Measurements from ENCODE around the gene SEMA3A.

SEMA3A gene

DNA sequence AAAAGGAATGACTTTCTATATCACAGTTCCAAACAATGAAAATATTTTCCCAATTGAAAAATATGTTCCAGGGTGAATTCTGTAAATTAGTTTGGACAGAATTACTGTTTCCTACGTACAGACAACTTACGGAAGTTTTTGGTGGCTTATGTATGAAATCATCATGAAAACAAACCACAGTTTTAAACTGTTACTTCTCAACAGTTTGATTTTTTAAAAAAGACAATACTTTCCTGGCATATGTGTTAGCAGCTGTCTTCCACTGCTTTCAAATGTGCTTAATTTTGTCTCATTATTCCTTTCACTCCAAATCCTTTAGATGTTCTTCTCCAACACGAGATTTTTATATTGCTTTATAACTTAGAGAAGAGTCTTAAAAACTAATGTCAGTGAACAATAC lies 56.2 kb downstream of the SEMA3A start:
- H3K27ac ChIP-seq (ENCODE audit: low read depth, low read length), result no peak overlapping the region
- peak overlapping the region; percentile 58 for H2AFZ ChIP-seq (ENCODE audit: low read length, unreplicated experiment)
- H3K79me2 ChIP-seq (ENCODE audit: control insufficient read depth, insufficient read depth, low read length, unreplicated experiment), result no peaks in the 10 kb centered on the region
- H3K4me3 ChIP-seq (ENCODE audit: low read depth, low read length), result peak overlapping the region; percentile 30
- peaks cover 12% of the 10 kb centered on the region for H3K4me1 ChIP-seq (ENCODE audit: control insufficient read depth, insufficient read depth, low read length, unreplicated experiment)
- no peaks in the 10 kb centered on the region for H3K36me3 ChIP-seq (ENCODE audit: insufficient read depth, low read length)
- H3K27me3 ChIP-seq (ENCODE audit: insufficient read depth, low read length), result no peaks in the 10 kb centered on the region

DNA sequence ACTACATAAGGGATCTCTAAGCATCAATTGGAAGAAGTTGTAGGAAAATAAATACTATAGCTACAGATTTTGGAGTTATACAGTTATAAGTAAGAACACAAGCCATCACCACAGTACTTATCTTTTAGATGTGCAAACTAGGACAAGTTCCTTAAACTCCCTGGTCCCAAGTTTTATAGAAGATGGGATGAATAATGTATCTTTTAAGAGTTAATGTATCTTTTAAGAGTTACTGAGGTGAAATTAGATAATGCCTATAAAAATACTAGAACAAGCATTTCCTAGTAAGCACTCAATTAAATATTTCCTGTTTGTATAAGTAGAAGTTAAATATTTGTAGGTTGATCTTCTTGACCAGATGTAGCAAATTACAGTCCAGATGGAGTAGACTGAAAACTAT lies 56.8 kb downstream of the SEMA3A start:
- peak overlapping the region; percentile 39 for H2AFZ ChIP-seq (ENCODE audit: low read length, unreplicated experiment)
- no peaks in the 10 kb centered on the region for H3K79me2 ChIP-seq (ENCODE audit: control insufficient read depth, insufficient read depth, low read length, unreplicated experiment)
- H3K4me1 ChIP-seq (ENCODE audit: control insufficient read depth, insufficient read depth, low read length, unreplicated experiment), result peaks cover 12% of the 10 kb centered on the region
- H3K27me3 ChIP-seq (ENCODE audit: insufficient read depth, low read length), result no peaks in the 10 kb centered on the region
- no peaks in the 10 kb centered on the region for H3K36me3 ChIP-seq (ENCODE audit: insufficient read depth, low read length)
- no peak overlapping the region for H3K27ac ChIP-seq (ENCODE audit: low read depth, low read length)
- H3K4me3 ChIP-seq (ENCODE audit: low read depth, low read length), result no peak overlapping the region

DNA sequence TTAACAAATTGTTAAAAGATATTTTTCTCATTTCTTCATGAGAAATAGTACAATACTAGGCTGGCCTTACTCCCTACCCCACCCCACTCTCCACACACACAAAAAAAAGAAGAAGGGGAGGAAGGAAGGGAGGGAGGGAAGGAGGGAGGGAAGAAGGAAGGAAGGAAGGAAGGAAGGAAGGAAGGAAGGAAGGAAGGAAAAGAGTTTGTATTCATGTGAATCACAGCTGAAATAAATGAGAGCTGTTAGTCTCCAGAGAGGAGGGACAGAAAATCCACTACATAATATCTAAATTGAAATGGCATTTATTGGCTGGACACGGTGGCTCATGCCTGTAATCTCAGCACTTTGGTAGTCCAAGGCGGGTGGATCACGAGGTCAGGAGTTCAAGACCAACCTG lies 57.8 kb downstream of the SEMA3A start:
- H3K36me3 ChIP-seq (ENCODE audit: insufficient read depth, low read length), result no peaks in the 10 kb centered on the region
- no peaks in the 10 kb centered on the region for H3K79me2 ChIP-seq (ENCODE audit: control insufficient read depth, insufficient read depth, low read length, unreplicated experiment)
- H3K4me3 ChIP-seq (ENCODE audit: low read depth, low read length), result no peak overlapping the region
- no peaks in the 10 kb centered on the region for H3K27me3 ChIP-seq (ENCODE audit: insufficient read depth, low read length)
- no peak overlapping the region for H3K27ac ChIP-seq (ENCODE audit: low read depth, low read length)
- no peak overlapping the region for H2AFZ ChIP-seq (ENCODE audit: low read length, unreplicated experiment)
- H3K4me1 ChIP-seq (ENCODE audit: control insufficient read depth, insufficient read depth, low read length, unreplicated experiment), result peaks cover 12% of the 10 kb centered on the region

DNA sequence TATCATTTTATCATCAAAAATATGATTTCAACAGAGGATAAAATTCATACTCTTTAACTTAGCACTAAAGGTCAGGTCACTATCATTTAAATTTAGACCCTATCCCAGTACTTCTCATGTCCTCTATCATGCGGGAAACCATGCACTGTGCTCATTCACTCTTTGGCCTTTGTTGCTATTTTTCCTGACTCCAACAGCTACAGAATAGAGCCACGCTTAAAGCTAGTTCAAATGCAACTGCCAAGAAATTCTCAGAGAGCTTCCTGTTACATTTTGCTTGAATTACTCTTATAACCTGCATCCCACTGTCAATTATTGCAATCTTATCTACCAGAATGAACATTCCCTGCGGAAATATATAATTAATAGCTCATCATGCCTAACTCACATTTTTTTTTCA lies 58.3 kb downstream of the SEMA3A start:
- Histone ChIP-seq H2AFZ (ENCODE audit: low read length, unreplicated experiment) (no peak overlapping the region), H3K4me3 (ENCODE audit: low read depth, low read length) (no peak overlapping the region), H3K4me1 (ENCODE audit: control insufficient read depth, insufficient read depth, low read length, unreplicated experiment) (peaks cover 12% of the 10 kb centered on the region), H3K27me3 (ENCODE audit: insufficient read depth, low read length) (no peaks in the 10 kb centered on the region), H3K36me3 (ENCODE audit: insufficient read depth, low read length) (no peaks in the 10 kb centered on the region), H3K27ac (ENCODE audit: low read depth, low read length) (no peak overlapping the region), H3K79me2 (ENCODE audit: control insufficient read depth, insufficient read depth, low read length, unreplicated experiment) (no peaks in the 10 kb centered on the region)

DNA sequence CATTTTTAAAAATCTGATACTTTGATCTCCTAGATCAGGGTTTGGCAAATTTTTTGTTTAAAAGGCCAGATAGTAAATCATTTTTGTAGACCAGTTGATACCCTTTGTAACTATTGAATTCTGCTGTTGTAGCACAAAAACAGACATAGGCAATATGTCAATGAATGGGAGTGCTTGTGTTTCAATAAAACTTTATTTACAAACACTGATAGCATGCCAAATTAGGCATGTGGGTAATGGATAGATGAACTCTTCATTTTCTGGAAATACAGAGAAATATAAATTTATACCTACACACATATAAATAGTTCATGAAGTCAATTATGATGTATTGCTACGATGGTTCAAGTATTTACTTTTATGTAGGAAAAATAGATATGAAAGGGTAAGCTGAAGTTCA lies 60.4 kb downstream of the SEMA3A start:
- no peaks in the 10 kb centered on the region for H3K27me3 ChIP-seq (ENCODE audit: insufficient read depth, low read length)
- H3K4me1 ChIP-seq (ENCODE audit: control insufficient read depth, insufficient read depth, low read length, unreplicated experiment), result no peaks in the 10 kb centered on the region
- H3K79me2 ChIP-seq (ENCODE audit: control insufficient read depth, insufficient read depth, low read length, unreplicated experiment), result no peaks in the 10 kb centered on the region
- no peak overlapping the region for H2AFZ ChIP-seq (ENCODE audit: low read length, unreplicated experiment)
- no peak overlapping the region for H3K4me3 ChIP-seq (ENCODE audit: low read depth, low read length)
- no peaks in the 10 kb centered on the region for H3K36me3 ChIP-seq (ENCODE audit: insufficient read depth, low read length)
- H3K27ac ChIP-seq (ENCODE audit: low read depth, low read length), result no peak overlapping the region

DNA sequence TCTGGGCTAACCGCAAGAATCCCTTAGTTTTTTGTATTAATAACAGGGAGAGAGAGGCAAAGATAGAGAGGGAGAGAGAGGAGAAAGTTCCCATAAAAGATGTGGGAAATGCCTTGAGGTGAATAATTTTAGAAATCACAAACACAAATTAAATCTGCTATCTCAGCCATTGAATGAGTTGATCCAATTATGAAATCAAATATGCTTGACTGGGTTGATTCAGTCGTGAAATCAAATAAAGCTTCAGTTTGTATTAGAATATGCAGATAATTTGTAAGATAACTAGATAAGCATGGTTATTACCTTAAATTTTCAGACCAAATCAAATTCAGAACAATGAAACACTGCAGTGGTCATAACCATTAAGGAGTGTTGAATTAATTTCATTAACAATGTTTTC lies 68.9 kb downstream of the SEMA3A start:
- Histone ChIP-seq H3K4me3 (ENCODE audit: low read depth, low read length) (no peak overlapping the region), H3K4me1 (ENCODE audit: control insufficient read depth, insufficient read depth, low read length, unreplicated experiment) (no peaks in the 10 kb centered on the region), H3K36me3 (ENCODE audit: insufficient read depth, low read length) (no peaks in the 10 kb centered on the region), H3K79me2 (ENCODE audit: control insufficient read depth, insufficient read depth, low read length, unreplicated experiment) (no peaks in the 10 kb centered on the region), H3K27ac (ENCODE audit: low read depth, low read length) (no peak overlapping the region), H2AFZ (ENCODE audit: low read length, unreplicated experiment) (no peak overlapping the region), H3K27me3 (ENCODE audit: insufficient read depth, low read length) (no peaks in the 10 kb centered on the region)

DNA sequence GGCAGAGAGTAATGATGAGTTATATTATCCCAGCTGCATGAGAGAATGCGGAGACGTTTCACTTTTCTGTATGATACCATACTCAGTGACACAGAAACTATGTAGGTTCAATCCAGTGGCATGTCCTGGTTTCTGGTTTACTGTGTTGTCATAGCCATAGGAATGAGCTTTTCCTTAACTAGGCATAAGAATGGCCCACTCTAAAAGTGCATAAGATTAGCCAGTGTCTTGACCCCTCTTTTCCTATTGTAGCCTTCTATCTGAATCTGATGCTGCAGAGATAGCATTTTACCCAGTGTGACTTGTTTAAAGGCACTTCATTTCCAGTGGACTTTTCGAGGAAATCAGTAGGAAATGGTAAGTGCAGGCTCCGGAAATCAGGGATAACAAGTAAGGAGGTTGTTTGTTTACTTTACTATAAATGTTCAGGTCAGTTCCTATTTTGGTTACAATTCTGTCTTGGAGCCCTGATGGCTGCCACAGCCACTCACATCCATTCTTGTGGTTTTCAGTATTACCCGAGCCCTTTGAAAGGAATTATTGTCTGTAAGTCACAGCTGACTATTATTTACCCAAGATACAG lies 70.5 kb downstream of the SEMA3A start:
- Histone ChIP-seq H3K27ac (ENCODE audit: low read depth, low read length) (no peak overlapping the region), H3K4me1 (ENCODE audit: control insufficient read depth, insufficient read depth, low read length, unreplicated experiment) (no peaks in the 10 kb centered on the region), H3K4me3 (ENCODE audit: low read depth, low read length) (no peak overlapping the region), H3K27me3 (ENCODE audit: insufficient read depth, low read length) (no peaks in the 10 kb centered on the region), H3K36me3 (ENCODE audit: insufficient read depth, low read length) (no peaks in the 10 kb centered on the region), H3K79me2 (ENCODE audit: control insufficient read depth, insufficient read depth, low read length, unreplicated experiment) (no peaks in the 10 kb centered on the region), H2AFZ (ENCODE audit: low read length, unreplicated experiment) (no peak overlapping the region)

DNA sequence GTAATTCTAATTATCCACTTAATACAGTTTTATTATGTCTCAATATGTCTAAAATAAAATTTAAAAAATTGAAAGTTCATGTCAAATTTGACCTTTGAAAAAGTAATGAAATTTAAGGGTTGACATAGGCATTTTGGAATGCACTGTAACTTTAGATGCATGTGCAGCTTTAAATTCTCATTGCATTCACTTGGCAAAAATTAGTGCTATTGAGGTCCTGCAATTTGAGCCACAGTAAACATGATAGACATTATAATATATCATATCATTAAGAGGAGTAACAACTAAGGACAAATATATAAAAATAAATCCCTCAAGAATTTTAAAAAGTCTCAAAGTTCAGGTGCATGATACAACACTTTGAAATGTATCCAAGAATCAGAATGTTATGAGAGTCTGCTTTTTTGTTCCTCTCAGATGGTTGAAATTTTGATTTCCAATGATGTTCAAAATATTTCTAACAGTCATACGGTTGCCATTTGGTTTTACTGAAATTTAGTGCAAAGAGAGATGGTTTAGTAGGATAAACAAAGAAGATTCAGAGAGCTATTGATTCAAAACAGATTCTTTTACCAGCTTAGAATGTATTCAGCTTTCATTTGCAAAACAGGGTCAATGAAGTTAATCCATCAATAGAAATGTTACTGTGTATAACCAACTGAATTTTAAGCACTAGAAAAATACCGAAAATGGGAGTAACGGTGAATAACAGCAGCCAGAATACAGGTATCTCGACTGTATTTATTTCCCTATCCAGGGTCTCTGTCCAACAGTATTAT lies 71.8 kb downstream of the SEMA3A start:
- Histone ChIP-seq H3K27ac (ENCODE audit: low read depth, low read length) (no peak overlapping the region), H3K36me3 (ENCODE audit: insufficient read depth, low read length) (no peaks in the 10 kb centered on the region), H3K27me3 (ENCODE audit: insufficient read depth, low read length) (no peaks in the 10 kb centered on the region), H3K4me3 (ENCODE audit: low read depth, low read length) (no peak overlapping the region), H3K4me1 (ENCODE audit: control insufficient read depth, insufficient read depth, low read length, unreplicated experiment) (no peaks in the 10 kb centered on the region), H2AFZ (ENCODE audit: low read length, unreplicated experiment) (no peak overlapping the region), H3K79me2 (ENCODE audit: control insufficient read depth, insufficient read depth, low read length, unreplicated experiment) (no peaks in the 10 kb centered on the region)

DNA sequence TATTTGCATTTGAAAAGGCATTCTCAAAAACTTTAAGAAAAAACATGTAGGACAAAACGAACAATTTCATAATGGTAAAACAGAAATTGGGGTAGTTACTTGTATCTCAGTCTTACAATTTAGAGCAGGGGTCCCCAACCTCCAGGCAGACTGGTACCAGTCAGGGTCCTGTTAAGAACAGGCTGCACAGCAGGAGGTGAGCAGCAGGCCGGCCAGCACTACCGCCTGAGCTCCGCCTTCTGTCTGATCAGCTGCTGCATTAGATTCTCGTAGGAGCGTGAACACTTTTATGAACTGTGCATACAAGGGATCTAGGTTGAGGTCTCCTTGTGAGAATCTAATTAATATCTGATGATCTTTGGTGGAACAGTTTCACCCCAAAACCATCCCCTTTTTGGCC lies 77.3 kb downstream of the SEMA3A start:
- Histone ChIP-seq H3K79me2 (ENCODE audit: control insufficient read depth, insufficient read depth, low read length, unreplicated experiment) (no peaks in the 10 kb centered on the region), H2AFZ (ENCODE audit: low read length, unreplicated experiment) (no peak overlapping the region)

DNA sequence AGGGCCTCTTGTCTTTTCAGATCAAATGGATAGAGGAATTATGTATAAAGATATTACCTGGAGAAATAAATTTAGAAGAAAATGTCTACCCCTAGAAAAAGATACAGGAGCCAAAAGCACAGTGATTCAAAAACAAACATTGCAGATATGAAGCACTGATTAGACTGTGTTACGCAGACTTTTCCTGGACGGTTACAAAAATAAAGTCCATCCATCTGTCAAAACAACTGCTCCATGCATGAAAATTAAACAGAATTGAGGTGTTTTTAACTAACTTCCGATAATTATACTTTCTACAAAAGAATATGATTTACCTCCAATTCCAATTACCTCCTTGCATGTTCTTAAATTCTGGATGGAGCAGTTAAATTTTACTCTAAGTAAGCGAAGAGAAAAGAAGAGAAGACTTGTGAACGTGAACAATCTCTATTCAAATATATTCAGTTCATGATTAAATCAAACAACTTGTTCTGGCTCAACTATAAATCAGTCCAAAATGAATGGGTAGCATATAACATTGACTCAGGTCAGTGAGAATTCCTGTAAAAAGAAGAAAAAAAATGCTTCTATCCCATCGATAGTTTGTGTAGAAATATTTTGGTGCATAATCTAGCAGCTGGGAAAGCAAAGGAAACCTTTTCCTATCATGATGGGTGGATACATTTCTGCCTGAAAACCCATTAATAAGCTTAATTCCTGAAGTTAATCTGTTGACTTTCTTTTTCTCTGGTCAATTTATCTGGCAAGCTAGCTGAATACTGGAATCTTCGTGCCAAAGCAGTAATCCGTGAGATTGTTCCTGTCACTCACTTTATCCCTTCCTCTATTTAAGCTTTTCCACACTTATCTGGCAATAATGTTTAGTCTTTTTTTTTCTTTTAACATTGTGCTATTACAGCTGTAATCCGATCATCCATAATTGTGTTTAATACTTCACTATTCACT lies 80.4 kb downstream of the SEMA3A start:
- no peaks in the 10 kb centered on the region for H3K36me3 ChIP-seq (ENCODE audit: insufficient read depth, low read length)
- H2AFZ ChIP-seq (ENCODE audit: low read length, unreplicated experiment), result no peak overlapping the region
- H3K27me3 ChIP-seq (ENCODE audit: insufficient read depth, low read length), result no peaks in the 10 kb centered on the region
- no peak overlapping the region for H3K27ac ChIP-seq (ENCODE audit: low read depth, low read length)
- H3K4me3 ChIP-seq (ENCODE audit: low read depth, low read length), result no peak overlapping the region
- no peaks in the 10 kb centered on the region for H3K79me2 ChIP-seq (ENCODE audit: control insufficient read depth, insufficient read depth, low read length, unreplicated experiment)
- peaks cover 18% of the 10 kb centered on the region for H3K4me1 ChIP-seq (ENCODE audit: control insufficient read depth, insufficient read depth, low read length, unreplicated experiment)

More for the DNA sequence above, 77.3 kb downstream of the SEMA3A start:
- H3K27ac ChIP-seq (ENCODE audit: low read depth, low read length), result no peak overlapping the region
- H3K36me3 ChIP-seq (ENCODE audit: insufficient read depth, low read length), result no peaks in the 10 kb centered on the region
- H3K27me3 ChIP-seq (ENCODE audit: insufficient read depth, low read length), result no peaks in the 10 kb centered on the region
- H3K4me1 ChIP-seq (ENCODE audit: control insufficient read depth, insufficient read depth, low read length, unreplicated experiment), result peaks cover 17% of the 10 kb centered on the region
- H3K4me3 ChIP-seq (ENCODE audit: low read depth, low read length), result no peak overlapping the region
